Uterus (tissue), 2 donors: ENCODE measurements around the gene NECAB2.

Experiments
- POLR2A ChIP-seq, 2 donors: fragments of 450-650 bp; IDR thresholded peaks; one replicate each; pipeline ENCODE4 v1.6.1; 2016; ENCODE audit warnings: antibody characterized with exemption in 2 of 2, mild to moderate bottlenecking in 1 of 2, moderate library complexity in 1 of 2
- TF ChIP-seq, protein P1 (sequence below), 4 experiments: fragments of 200-600 bp in 2 of 4; fragments of 450-650 bp in 2 of 4; sonication (generic) in 2 of 4; IDR thresholded peaks; one replicate each; pipeline ENCODE4 v1.5.1; 2016 to 2019; ENCODE audit warnings: antibody characterized with exemption in 4 of 4, mild to moderate bottlenecking in 2 of 4, moderate library complexity in 1 of 4

- TF ChIP-seq, protein P1, sequence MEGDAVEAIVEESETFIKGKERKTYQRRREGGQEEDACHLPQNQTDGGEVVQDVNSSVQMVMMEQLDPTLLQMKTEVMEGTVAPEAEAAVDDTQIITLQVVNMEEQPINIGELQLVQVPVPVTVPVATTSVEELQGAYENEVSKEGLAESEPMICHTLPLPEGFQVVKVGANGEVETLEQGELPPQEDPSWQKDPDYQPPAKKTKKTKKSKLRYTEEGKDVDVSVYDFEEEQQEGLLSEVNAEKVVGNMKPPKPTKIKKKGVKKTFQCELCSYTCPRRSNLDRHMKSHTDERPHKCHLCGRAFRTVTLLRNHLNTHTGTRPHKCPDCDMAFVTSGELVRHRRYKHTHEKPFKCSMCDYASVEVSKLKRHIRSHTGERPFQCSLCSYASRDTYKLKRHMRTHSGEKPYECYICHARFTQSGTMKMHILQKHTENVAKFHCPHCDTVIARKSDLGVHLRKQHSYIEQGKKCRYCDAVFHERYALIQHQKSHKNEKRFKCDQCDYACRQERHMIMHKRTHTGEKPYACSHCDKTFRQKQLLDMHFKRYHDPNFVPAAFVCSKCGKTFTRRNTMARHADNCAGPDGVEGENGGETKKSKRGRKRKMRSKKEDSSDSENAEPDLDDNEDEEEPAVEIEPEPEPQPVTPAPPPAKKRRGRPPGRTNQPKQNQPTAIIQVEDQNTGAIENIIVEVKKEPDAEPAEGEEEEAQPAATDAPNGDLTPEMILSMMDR (IDR thresholded peaks at IDR 0.05), result no peak
- no peak for TF ChIP-seq POLR2A (IDR thresholded peaks at IDR 0.05)
Measured at GRCh38 chr16:84001726-84002125, 33.7 kb downstream of the NECAB2 start.
